Left kidney (tissue), 2 donors: Measurements from ENCODE around the gene BAG3. TPM values are rescaled to one million over a fixed set of nuclear protein-coding genes. Genes with fewer than 3 reads are reported as not detected.
"Not testable (repeated sequence)": the region's sequence is repeated elsewhere in the genome, so short reads cannot be mapped to it uniquely, and the experiment has no call there.

ENCODE experiments used
- DNase-seq: peaks from one replicate; pipeline ENCODE4 v3.0.0-alpha.2; 2013
- polyA plus RNA-seq: library from polyadenylated mRNA; unstranded; fragments of 120-200 nt; gene quantifications from one replicate; pipeline ENCODE4 v1.2.1, GENCODE V29; 2013; ENCODE audit not compliant: insufficient read length

The BAG3 gene
- polyA plus RNA-seq, 1 donor = 24.5 TPM

- DNase-seq = no peak
Observed at GRCh38 chr10:119689016-119689580, 37.9 kb downstream of the BAG3 start.

- no peak for DNase-seq
Observed at GRCh38 chr10:119691726-119692125, 40.5 kb downstream of the BAG3 start.

GRCh38 chr10:119693262-119693957 lies 42.2 kb downstream of the BAG3 start:
- DNase-seq = no peak

- DNase-seq = no peak
Observed at GRCh38 chr10:119694608-119695007, 43.4 kb downstream of the BAG3 start.

- DNase-seq = no peak
Observed at GRCh38 chr10:119700321-119700954, 49.3 kb downstream of the BAG3 start.

GRCh38 chr10:119701861-119702260 lies 50.7 kb downstream of the BAG3 start:
- no peak for DNase-seq

GRCh38 chr10:119702583-119702982 lies 51.4 kb downstream of the BAG3 start:
- no peak for DNase-seq

- DNase-seq = no peak
Observed at GRCh38 chr10:119703903-119704508, 52.8 kb downstream of the BAG3 start.

GRCh38 chr10:119705434-119705831 lies 54.3 kb downstream of the BAG3 start:
- DNase-seq = no peak

- DNase-seq = no peak
Observed at GRCh38 chr10:119706521-119707278, 55.5 kb downstream of the BAG3 start.

GRCh38 chr10:119707331-119707730 lies 56.2 kb downstream of the BAG3 start:
- DNase-seq = not testable (repeated sequence)

GRCh38 chr10:119710935-119711334 lies 59.8 kb downstream of the BAG3 start:
- DNase-seq = not testable (repeated sequence)

- no peak for DNase-seq
Observed at GRCh38 chr10:119713744-119714483, 62.7 kb downstream of the BAG3 start.

- no peak for DNase-seq
Observed at GRCh38 chr10:119714484-119714816, 63.3 kb downstream of the BAG3 start.

GRCh38 chr10:119715628-119716505 lies 64.7 kb downstream of the BAG3 start:
- no peak for DNase-seq

- DNase-seq = no peak
Observed at GRCh38 chr10:119723161-119723560, 72.0 kb downstream of the BAG3 start.

- DNase-seq = no peak
Observed at GRCh38 chr10:119723624-119724023, 72.4 kb downstream of the BAG3 start.

GRCh38 chr10:119724593-119725516 lies 73.7 kb downstream of the BAG3 start:
- peak; percentile 71 for DNase-seq

- no peak for DNase-seq
Observed at GRCh38 chr10:119725517-119725827, 74.3 kb downstream of the BAG3 start.
